Suprapubic skin (tissue), 4 donors: ENCODE data around the gene DIP2C. TPM values are rescaled to one million over a fixed set of nuclear protein-coding genes. Genes with fewer than 3 reads are reported as not detected.

ENCODE experiments used
- DNase-seq, 2 donors: peaks; one replicate each; pipeline ENCODE4 v3.0.0-alpha.2; 2019; ENCODE audit warnings: low spot score in 2 of 2
- H3K27ac ChIP-seq: fragments of 200-600 bp; sonication (generic); one replicate; pipeline ENCODE4 v1.5.1; 2019
- H3K27me3 ChIP-seq: fragments of 200-600 bp; sonication (generic); one replicate; pipeline ENCODE4 v1.5.1; 2019
- H3K36me3 ChIP-seq: fragments of 200-600 bp; sonication (generic); one replicate; pipeline ENCODE4 v1.5.1; 2019
- H3K4me1 ChIP-seq: fragments of 200-600 bp; sonication (generic); one replicate; pipeline ENCODE4 v1.5.1; 2019
- H3K4me3 ChIP-seq: fragments of 200-600 bp; sonication (generic); one replicate; pipeline ENCODE4 v1.5.1; 2019; ENCODE audit warnings: mild to moderate bottlenecking
- H3K9me3 ChIP-seq: fragments of 200-600 bp; sonication (generic); one replicate; pipeline ENCODE4 v1.5.1; 2019
- CTCF ChIP-seq, 2 donors: fragments of 200-600 bp in 1 of 2; fragments of 450-650 bp in 1 of 2; sonication (generic) in 1 of 2; IDR thresholded peaks; one replicate each; pipeline ENCODE4 v1.5.1; 2016 to 2019; ENCODE audit warnings: antibody characterized with exemption in 2 of 2, mild to moderate bottlenecking in 1 of 2, moderate library complexity in 1 of 2
- EP300 ChIP-seq: sonication (generic); formaldehyde crosslinking; IDR thresholded peaks from one replicate; pipeline ENCODE4 v1.6.1; 2017; ENCODE audit warnings: antibody characterized with exemption
- POLR2A ChIP-seq, 2 donors: fragments of 450-650 bp; IDR thresholded peaks; one replicate each; pipeline ENCODE4 v1.6.1; 2017; ENCODE audit warnings: antibody characterized with exemption in 2 of 2, mild to moderate bottlenecking in 2 of 2, moderate library complexity in 2 of 2
- POLR2AphosphoS5 ChIP-seq, 3 donors: sonication (generic); formaldehyde crosslinking; IDR thresholded peaks; one replicate each; pipeline ENCODE4 v1.6.1; 2017; ENCODE audit warnings: antibody characterized with exemption in 3 of 3
- WGBS: methylation state at CpG from one replicate; pipeline ENCODE4 v1.1.5; 2018; 5-methylcytosine and 5-hydroxymethylcytosine counted together
- total RNA-seq, 4 donors: library from RNA; depleted of rRNA; stranded (reverse); fragments of >200 nt; gene quantifications; one replicate each; pipeline ENCODE4 v1.1.0, GENCODE V29; 2016

The DIP2C gene
- total RNA-seq, 4 donors from 2014 or later: 6.7 to 23.3 (median 14.7) TPM

- TF ChIP-seq EP300: no peak
- TF ChIP-seq POLR2A (IDR thresholded peaks at IDR 0.05): no peak
- TF ChIP-seq POLR2AphosphoS5 (IDR thresholded peaks at IDR 0.05): no peak
- TF ChIP-seq CTCF (IDR thresholded peaks at IDR 0.05): no peak
- Histone ChIP-seq H3K27me3 (no peaks in the 10 kb centered on the region), H3K27ac (no peak overlapping the region), H3K9me3 (no peaks in the 10 kb centered on the region), H3K36me3 (no peaks in the 10 kb centered on the region), H3K4me1 (peaks cover 17% of the 10 kb centered on the region), H3K4me3 (no peak overlapping the region)
- DNase-seq: no peak
- WGBS: 59% methylated on average over 6 of the region's 6 CpGs
Observed at GRCh38 chr10:547591-548081, 141.8 kb downstream of the DIP2C start.

GRCh38 chr10:546971-547590 lies 142.4 kb downstream of the DIP2C start:
- 41% methylated on average over 10 of the region's 10 CpGs for WGBS
- TF ChIP-seq EP300 (no peak), CTCF (IDR thresholded peaks at IDR 0.05) (no peak), POLR2A (IDR thresholded peaks at IDR 0.05) (no peak), POLR2AphosphoS5 (IDR thresholded peaks at IDR 0.05) (no peak)
- H3K9me3 ChIP-seq: no peaks in the 10 kb centered on the region
- DNase-seq: no peak
- peaks cover 17% of the 10 kb centered on the region for H3K4me1 ChIP-seq
- H3K4me3 ChIP-seq: no peak overlapping the region
- no peak overlapping the region for H3K27ac ChIP-seq
- no peaks in the 10 kb centered on the region for H3K36me3 ChIP-seq
- no peaks in the 10 kb centered on the region for H3K27me3 ChIP-seq

GRCh38 chr10:546451-546850 lies 143.0 kb downstream of the DIP2C start:
- DNase-seq: no peak
- WGBS: 82% methylated on average over 7 of the region's 7 CpGs
- no peak for TF ChIP-seq EP300
- TF ChIP-seq CTCF (IDR thresholded peaks at IDR 0.05): no peak
- TF ChIP-seq POLR2AphosphoS5 (IDR thresholded peaks at IDR 0.05): no peak
- no peak for TF ChIP-seq POLR2A (IDR thresholded peaks at IDR 0.05)

GRCh38 chr10:543862-544822 lies 145.3 kb downstream of the DIP2C start:
- no peaks in the 10 kb centered on the region for H3K27me3 ChIP-seq
- peaks cover 17% of the 10 kb centered on the region for H3K4me1 ChIP-seq
- DNase-seq: no peak
- H3K4me3 ChIP-seq: no peak overlapping the region
- no peaks in the 10 kb centered on the region for H3K36me3 ChIP-seq
- no peak overlapping the region for H3K27ac ChIP-seq
- 89% methylated on average over 21 of the region's 21 CpGs for WGBS
- no peak for TF ChIP-seq CTCF (IDR thresholded peaks at IDR 0.05)
- no peak for TF ChIP-seq POLR2A (IDR thresholded peaks at IDR 0.05)
- no peaks in the 10 kb centered on the region for H3K9me3 ChIP-seq

More at GRCh38 chr10:546451-546850, 143.0 kb downstream of the DIP2C start:
- peaks cover 17% of the 10 kb centered on the region for H3K4me1 ChIP-seq
- H3K27me3 ChIP-seq: no peaks in the 10 kb centered on the region
- H3K9me3 ChIP-seq: no peaks in the 10 kb centered on the region
- H3K36me3 ChIP-seq: no peaks in the 10 kb centered on the region
- H3K27ac ChIP-seq: no peak overlapping the region
- H3K4me3 ChIP-seq: no peak overlapping the region

- 92% methylated on average over 13 of the region's 13 CpGs for WGBS
Observed at GRCh38 chr10:543131-543530, 146.3 kb downstream of the DIP2C start.

More at GRCh38 chr10:543131-543530, 146.3 kb downstream of the DIP2C start:
- Histone ChIP-seq H3K27ac (no peak overlapping the region), H3K9me3 (no peaks in the 10 kb centered on the region), H3K4me3 (no peak overlapping the region), H3K4me1 (peaks cover 17% of the 10 kb centered on the region), H3K36me3 (no peaks in the 10 kb centered on the region), H3K27me3 (no peaks in the 10 kb centered on the region)
- TF ChIP-seq CTCF (IDR thresholded peaks at IDR 0.05): no peak
- TF ChIP-seq POLR2AphosphoS5 (IDR thresholded peaks at IDR 0.05): no peak
- no peak for TF ChIP-seq POLR2A (IDR thresholded peaks at IDR 0.05)
- no peak for TF ChIP-seq EP300
- no peak for DNase-seq
